TTC549 (cell line): ENCODE data around the gene ADGRL2.

Experiments
- FAIRE-seq: peaks from 2 replicates; lab custom pipeline; 2012; peaks lifted over from hg19 to GRCh38; lab: Jason Lieb, UNC

ADGRL2 gene

GRCh38 chr1:81920245-81920740 lies 119.6 kb downstream of the ADGRL2 start:
- FAIRE-seq = no peak

GRCh38 chr1:81920886-81921285 lies 120.2 kb downstream of the ADGRL2 start:
- FAIRE-seq = no peak

GRCh38 chr1:81921344-81921743 lies 120.6 kb downstream of the ADGRL2 start:
- no peak for FAIRE-seq

GRCh38 chr1:81921851-81922462 lies 121.2 kb downstream of the ADGRL2 start:
- no peak for FAIRE-seq

GRCh38 chr1:81922955-81923354 lies 122.2 kb downstream of the ADGRL2 start:
- FAIRE-seq = no peak

- FAIRE-seq = no peak
These were observed 128.4 kb downstream of the ADGRL2 start for GRCh38 chr1:81929106-81929505.

- no peak for FAIRE-seq
These were observed 136.1 kb downstream of the ADGRL2 start for GRCh38 chr1:81936853-81937252.

GRCh38 chr1:81937791-81938450 lies 137.2 kb downstream of the ADGRL2 start:
- no peak for FAIRE-seq

- no peak for FAIRE-seq
These were observed 147.8 kb downstream of the ADGRL2 start for GRCh38 chr1:81948495-81948894.

- FAIRE-seq = no peak
These were observed 148.7 kb downstream of the ADGRL2 start for GRCh38 chr1:81949421-81949820.

GRCh38 chr1:81950037-81950436 lies 149.3 kb downstream of the ADGRL2 start:
- no peak for FAIRE-seq

- FAIRE-seq = no peak
These were observed 150.0 kb downstream of the ADGRL2 start for GRCh38 chr1:81950591-81951244.

- FAIRE-seq = no peak
These were observed 153.8 kb downstream of the ADGRL2 start for GRCh38 chr1:81954534-81955020.

GRCh38 chr1:81967951-81968350 lies 167.2 kb downstream of the ADGRL2 start:
- no peak for FAIRE-seq

- FAIRE-seq = no peak
These were observed 169.7 kb downstream of the ADGRL2 start for GRCh38 chr1:81970416-81970815.

GRCh38 chr1:81974222-81974841 lies 173.6 kb downstream of the ADGRL2 start:
- no peak for FAIRE-seq

GRCh38 chr1:81974883-81975555 lies 174.3 kb downstream of the ADGRL2 start:
- no peak for FAIRE-seq

- FAIRE-seq = no peak
These were observed 175.8 kb downstream of the ADGRL2 start for GRCh38 chr1:81976539-81976938.

- no peak for FAIRE-seq
These were observed 178.2 kb downstream of the ADGRL2 start for GRCh38 chr1:81978945-81979344.

- FAIRE-seq = no peak
These were observed 181.8 kb downstream of the ADGRL2 start for GRCh38 chr1:81982523-81982922.

GRCh38 chr1:81989524-81989923 lies 188.8 kb downstream of the ADGRL2 start:
- FAIRE-seq = no peak

GRCh38 chr1:81990241-81990640 lies 189.5 kb downstream of the ADGRL2 start:
- FAIRE-seq = no peak
